Neural progenitor cell (in vitro differentiated cells): ENCODE measurements around the gene KIAA1958. TPM values are rescaled to one million over a fixed set of nuclear protein-coding genes. Genes with fewer than 3 reads are reported as not detected.

Source experiments
- DNase-seq: peaks from one replicate; pipeline ENCODE4 v3.0.0-alpha.2; 2016; ENCODE audit warnings: low spot score
- H2AFZ ChIP-seq: fragments of 200-600 bp; sonication (generic); replicated peaks from 2 replicates; pipeline ENCODE4 v1.6.1; 2016; ENCODE audit warnings: antibody characterized with exemption
- H3F3A ChIP-seq: fragments of 200-600 bp; sonication (generic); 2 replicates; pipeline ENCODE4 v1.6.1; 2016; ENCODE audit warnings: antibody characterized with exemption, low read depth
- H3K27ac ChIP-seq: fragments of 200-600 bp; sonication (generic); 2 replicates; pipeline ENCODE4 v1.5.1; 2016; ENCODE audit warnings: mild to moderate bottlenecking
- H3K27me3 ChIP-seq: fragments of 200-600 bp; sonication (generic); 2 replicates; pipeline ENCODE4 v1.6.1; 2016; ENCODE audit warnings: mild to moderate bottlenecking, moderate library complexity
- H3K36me3 ChIP-seq: fragments of 200-600 bp; sonication (generic); 2 replicates; pipeline ENCODE4 v1.5.1; 2016
- H3K4me1 ChIP-seq: fragments of 200-600 bp; sonication (generic); 2 replicates; pipeline ENCODE4 v1.6.1; 2016; ENCODE audit warnings: mixed run types
- H3K4me2 ChIP-seq: fragments of 200-600 bp; sonication (generic); 2 replicates; pipeline ENCODE4 v1.6.1; 2016
- H3K4me3 ChIP-seq: fragments of 200-600 bp; sonication (generic); 2 replicates; pipeline ENCODE4 v1.5.1; 2016
- H3K79me2 ChIP-seq: fragments of 200-600 bp; sonication (generic); 2 replicates; pipeline ENCODE4 v1.6.1; 2016; ENCODE audit warnings: low read depth
- H3K9ac ChIP-seq: fragments of 200-600 bp; sonication (generic); 2 replicates; pipeline ENCODE4 v1.6.1; 2016
- H3K9me3 ChIP-seq: fragments of 200-600 bp; sonication (generic); 2 replicates; pipeline ENCODE4 v1.5.1; 2016; ENCODE audit warnings: low read depth
- H4K20me1 ChIP-seq: fragments of 200-600 bp; sonication (generic); 2 replicates; pipeline ENCODE4 v1.6.1; 2016; ENCODE audit warnings: low read depth
- H3K27ac Mint-ChIP-seq: 3 replicates; pipeline ENCODE4 v1.8.0; 2021; ENCODE audit warnings: mixed read lengths
- H3K27me3 Mint-ChIP-seq: 2 replicates; pipeline ENCODE4 v1.8.0; 2022; ENCODE audit warnings: low read depth, mild to moderate bottlenecking, inconsistent platforms, moderate library complexity, mixed read lengths; ENCODE audit not compliant: insufficient read depth
- H3K36me3 Mint-ChIP-seq: 3 replicates; pipeline ENCODE4 v1.8.0; 2021; ENCODE audit warnings: mixed read lengths
- H3K4me1 Mint-ChIP-seq: 3 replicates; pipeline ENCODE4 v1.8.0; 2021; ENCODE audit warnings: mixed read lengths
- H3K4me3 Mint-ChIP-seq: 3 replicates; pipeline ENCODE4 v1.8.0; 2021; ENCODE audit warnings: mild to moderate bottlenecking, moderate library complexity, mixed read lengths
- H3K9me3 Mint-ChIP-seq: 3 replicates; pipeline ENCODE4 v1.8.0; 2020; ENCODE audit warnings: mixed read lengths
- CTCF ChIP-seq: fragments of 200-600 bp; sonication (generic); IDR thresholded peaks from 2 replicates; pipeline ENCODE4 v1.5.1; 2017; ENCODE audit warnings: antibody characterized with exemption, mild to moderate bottlenecking
- EZH2 ChIP-seq: fragments of 200-600 bp; sonication (generic); IDR thresholded peaks from 2 replicates; pipeline ENCODE4 v1.6.1; 2017; ENCODE audit warnings: antibody characterized with exemption, mild to moderate bottlenecking, moderate library complexity
- EZH2phosphoT487 ChIP-seq: fragments of 200-600 bp; sonication (generic); IDR thresholded peaks from 2 replicates; pipeline ENCODE4 v1.6.1; 2017; ENCODE audit warnings: antibody characterized with exemption
- total RNA-seq: library from RNA; depleted of rRNA; stranded (reverse); fragments of >200 nt; gene quantifications from 2 replicates; pipeline ENCODE4 v1.2.3, GENCODE V29; 2015; ENCODE audit warnings: low replicate concordance

Gene KIAA1958
- total RNA-seq, 1 donor from 2014 or later: 31.4 TPM

GRCh38 chr9:112446080-112446479, 40.5 kb upstream of the KIAA1958 start:
- Histone ChIP-seq H4K20me1 (no peaks in the 10 kb centered on the region), H3K9me3 (no peaks in the 10 kb centered on the region), H3K36me3 (no peaks in the 10 kb centered on the region), H3K4me3 (no peak overlapping the region), H3K4me1 (no peaks in the 10 kb centered on the region), H3F3A (no peaks in the 10 kb centered on the region), H3K4me2 (no peak overlapping the region), H3K79me2 (no peaks in the 10 kb centered on the region), H3K27me3 (no peaks in the 10 kb centered on the region), H3K27ac (no peak overlapping the region), H2AFZ (no peak overlapping the region), H3K9ac (no peak overlapping the region)
- TF ChIP-seq EZH2phosphoT487 (no peak), EZH2 (no peak), CTCF (no peak)
- no peaks in the 10 kb centered on the region for H3K9me3 Mint-ChIP-seq
- H3K27ac Mint-ChIP-seq: no peak overlapping the region
- DNase-seq: no peak
- H3K36me3 Mint-ChIP-seq: peaks cover 12% of the 10 kb centered on the region
- no peaks in the 10 kb centered on the region for H3K4me1 Mint-ChIP-seq
- no peaks in the 10 kb centered on the region for H3K27me3 Mint-ChIP-seq
- H3K4me3 Mint-ChIP-seq: no peak overlapping the region

- H3K9me3 Mint-ChIP-seq: no peaks in the 10 kb centered on the region
- DNase-seq: no peak
- Histone ChIP-seq H3K27me3 (no peaks in the 10 kb centered on the region), H3K9ac (no peak overlapping the region), H3K9me3 (no peaks in the 10 kb centered on the region), H3K36me3 (no peaks in the 10 kb centered on the region), H3K4me2 (no peak overlapping the region), H4K20me1 (no peaks in the 10 kb centered on the region), H3K4me1 (no peaks in the 10 kb centered on the region), H2AFZ (no peak overlapping the region), H3K4me3 (no peak overlapping the region), H3F3A (no peaks in the 10 kb centered on the region), H3K79me2 (no peaks in the 10 kb centered on the region), H3K27ac (no peak overlapping the region)
- peaks cover 9% of the 10 kb centered on the region for H3K36me3 Mint-ChIP-seq
- H3K4me1 Mint-ChIP-seq: no peaks in the 10 kb centered on the region
- H3K27me3 Mint-ChIP-seq: no peaks in the 10 kb centered on the region
- H3K27ac Mint-ChIP-seq: no peak overlapping the region
- no peak overlapping the region for H3K4me3 Mint-ChIP-seq
- TF ChIP-seq CTCF: no peak
- no peak for TF ChIP-seq EZH2phosphoT487
- TF ChIP-seq EZH2: no peak
Measured at GRCh38 chr9:112446526-112446925, 40.1 kb upstream of the KIAA1958 start.

GRCh38 chr9:112447283-112447761, 39.3 kb upstream of the KIAA1958 start:
- no peak overlapping the region for H3K4me2 ChIP-seq
- Mint-ChIP-seq H3K27ac (no peak overlapping the region), H3K9me3 (no peaks in the 10 kb centered on the region), H3K4me1 (no peaks in the 10 kb centered on the region), H3K27me3 (no peaks in the 10 kb centered on the region), H3K36me3 (peaks cover 6% of the 10 kb centered on the region), H3K4me3 (no peak overlapping the region)
- H4K20me1 ChIP-seq: no peaks in the 10 kb centered on the region
- no peaks in the 10 kb centered on the region for H3F3A ChIP-seq
- H3K36me3 ChIP-seq: no peaks in the 10 kb centered on the region
- no peak overlapping the region for H3K9ac ChIP-seq
- no peaks in the 10 kb centered on the region for H3K4me1 ChIP-seq
- no peak overlapping the region for H3K4me3 ChIP-seq
- no peak for DNase-seq
- no peaks in the 10 kb centered on the region for H3K27me3 ChIP-seq
- no peak overlapping the region for H2AFZ ChIP-seq
- no peak for TF ChIP-seq EZH2
- no peak for TF ChIP-seq CTCF
- TF ChIP-seq EZH2phosphoT487: no peak
- H3K79me2 ChIP-seq: no peaks in the 10 kb centered on the region
- no peak overlapping the region for H3K27ac ChIP-seq
- no peaks in the 10 kb centered on the region for H3K9me3 ChIP-seq
